NCI-H510A treated with DMSO at 0.1 percent for 48 hours (cell line): ENCODE measurements around the gene PAQR5.
"Not testable (repeated sequence)": the region's sequence is repeated elsewhere in the genome, so short reads cannot be mapped to it uniquely, and the experiment has no call there.

ENCODE experiments used
- DNase-seq: peaks from one replicate; lab custom pipeline; 2025; lab: John Stamatoyannopoulos, UW

The PAQR5 gene

GRCh38 chr15:69424001-69424400 is 125.3 kb downstream of the PAQR5 start:
- no peak for DNase-seq

GRCh38 chr15:69424748-69425413 is 126.2 kb downstream of the PAQR5 start:
- no peak for DNase-seq

GRCh38 chr15:69433831-69434230 is 135.1 kb downstream of the PAQR5 start:
- no peak for DNase-seq

- no peak for DNase-seq
Measured at GRCh38 chr15:69434238-69434637, 135.5 kb downstream of the PAQR5 start.

GRCh38 chr15:69434679-69435078 is 136.0 kb downstream of the PAQR5 start:
- no peak for DNase-seq

GRCh38 chr15:69435985-69436384 is 137.3 kb downstream of the PAQR5 start:
- DNase-seq = no peak

GRCh38 chr15:69436951-69437350 is 138.2 kb downstream of the PAQR5 start:
- no peak for DNase-seq

- no peak for DNase-seq
Measured at GRCh38 chr15:69439623-69440022, 140.9 kb downstream of the PAQR5 start.

GRCh38 chr15:69443032-69443611 is 144.4 kb downstream of the PAQR5 start:
- DNase-seq = no peak

- no peak for DNase-seq
Measured at GRCh38 chr15:69444686-69445085, 146.0 kb downstream of the PAQR5 start.

- no peak for DNase-seq
Measured at GRCh38 chr15:69446953-69447352, 148.2 kb downstream of the PAQR5 start.

- not testable (repeated sequence) for DNase-seq
Measured at GRCh38 chr15:69450221-69450620, 151.5 kb downstream of the PAQR5 start.

GRCh38 chr15:69450968-69451695 is 152.4 kb downstream of the PAQR5 start:
- no peak for DNase-seq

GRCh38 chr15:69451951-69452691 is 153.4 kb downstream of the PAQR5 start:
- peak; percentile 69 for DNase-seq

GRCh38 chr15:69452692-69453521 is 154.2 kb downstream of the PAQR5 start, which contains the start of gene RPLP1:
RPLP1 (plus strand) TSS chr15:69452818; CDS start chr15:69452949, 131 bp downstream.
- DNase-seq = peak; percentile 70

GRCh38 chr15:69454953-69455352 is 156.2 kb downstream of the PAQR5 start:
- no peak for DNase-seq

GRCh38 chr15:69456208-69457166 is 157.8 kb downstream of the PAQR5 start:
- no peak for DNase-seq
